ENCODE measurements around the gene VAV2.
A peak's percentile ranks its signal among the peaks of the same experiment; 100 is the strongest.

The VAV2 gene

DNA sequence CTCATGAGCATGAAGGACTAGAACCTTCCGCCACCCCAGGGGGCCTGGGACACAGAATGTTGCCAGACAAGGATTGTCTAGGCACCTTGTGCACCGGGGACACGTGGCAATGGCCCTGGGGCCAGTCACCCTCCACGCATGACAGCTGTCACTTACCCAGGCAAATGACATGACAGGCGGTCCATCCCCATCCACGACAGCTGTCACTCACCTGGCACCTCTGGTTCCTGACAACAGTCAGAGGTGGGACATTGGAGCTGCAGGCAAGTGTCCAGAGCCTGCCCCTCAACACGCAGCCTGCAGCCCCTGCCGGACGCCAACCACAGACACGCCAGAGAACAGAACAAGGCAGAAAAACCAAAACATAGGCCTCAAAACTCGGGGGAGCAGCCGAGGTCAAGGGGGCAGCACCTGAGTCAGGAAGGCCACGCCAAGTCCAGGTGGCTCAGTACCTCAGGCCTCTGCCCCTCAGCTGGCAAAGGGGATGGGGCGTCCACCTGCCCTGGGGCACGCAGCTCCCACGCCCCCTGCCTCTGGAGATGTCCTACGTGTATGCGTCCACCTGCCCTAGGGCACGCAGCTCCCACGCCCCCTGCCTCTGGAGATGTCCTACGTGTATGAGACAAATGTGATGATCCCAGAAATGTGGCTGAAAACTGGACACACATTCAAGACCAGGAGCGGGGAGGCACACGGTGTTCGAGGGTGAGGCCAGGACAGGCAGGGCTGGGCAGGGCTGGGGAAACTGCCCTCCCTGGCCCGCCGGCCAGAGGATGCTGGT lies 14.5 kb downstream of the VAV2 start:
- no peaks in the 10 kb centered on the region for H3K27me3 ChIP-seq (ENCODE audit: insufficient read depth, low read length, poor library complexity)
- H2BK5ac ChIP-seq (ENCODE audit: low read length): no peak overlapping the region
- no peak overlapping the region for H2BK15ac ChIP-seq (replicated peaks; ENCODE audit: low read depth)
- no peak overlapping the region for H3K4ac ChIP-seq (ENCODE audit: low read depth, low read length)
- no peak overlapping the region for H4K5ac ChIP-seq (ENCODE audit: low read length)
- no peak overlapping the region for H3K18ac ChIP-seq (ENCODE audit: low read length)
- H3K4me1 ChIP-seq (ENCODE audit: control insufficient read depth, low read depth, low read length): no peaks in the 10 kb centered on the region
- peaks cover 36% of the 10 kb centered on the region for H3K79me1 ChIP-seq (ENCODE audit: low read length)
- no peak overlapping the region for H3K4me3 ChIP-seq (ENCODE audit: low read length)
- no peak overlapping the region for H3K23ac ChIP-seq (ENCODE audit: low read length)
- no peak overlapping the region for H4K8ac ChIP-seq (ENCODE audit: low read depth, low read length)
- no peak overlapping the region for H3K27ac ChIP-seq (ENCODE audit: low read depth, low read length)
- H2AK5ac ChIP-seq (ENCODE audit: low read length): no peak overlapping the region
- no peak for DNase-seq
- no peak overlapping the region for H3K56ac ChIP-seq (ENCODE audit: low read length)
- H3K36me3 ChIP-seq (ENCODE audit: control insufficient read depth, insufficient read depth, low read length): no peaks in the 10 kb centered on the region
- H2BK120ac ChIP-seq (ENCODE audit: low read depth, low read length): no peak overlapping the region
- no CpG with 5 or more reads among the region's 26 CpGs for WGBS (ENCODE audit: extremely low coverage, insufficient coverage, low lambda C conversion rate)
- H3K9ac ChIP-seq (ENCODE audit: low read length): no peak overlapping the region
- no peak overlapping the region for H3K4me2 ChIP-seq (ENCODE audit: low read length)
- H3K79me2 ChIP-seq (ENCODE audit: control insufficient read depth, insufficient read depth, low read length): peaks cover 50% of the 10 kb centered on the region

DNA sequence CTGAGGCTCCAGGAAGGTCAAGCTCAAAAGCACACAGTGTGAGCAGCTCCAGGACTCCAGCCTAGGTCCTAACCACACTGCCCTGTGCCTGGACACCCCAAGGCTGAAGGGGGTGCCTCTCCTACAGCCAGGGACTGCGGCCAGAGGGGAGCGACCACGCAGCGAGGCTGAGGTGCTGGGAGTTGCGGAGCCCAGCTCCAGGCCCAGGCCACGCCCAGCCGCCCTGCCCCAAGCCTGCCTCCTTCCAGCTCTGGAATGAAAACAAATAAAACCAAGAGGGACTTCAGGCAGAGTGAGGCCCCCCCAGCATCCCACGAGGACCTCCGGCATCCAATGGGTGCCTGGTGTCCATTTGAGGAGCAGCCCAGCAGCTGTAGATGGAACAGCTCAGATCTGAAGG lies 15.2 kb downstream of the VAV2 start:
- WGBS (ENCODE audit: extremely low coverage, insufficient coverage, low lambda C conversion rate): no CpG with 5 or more reads among the region's 9 CpGs
- Histone ChIP-seq H3K79me2 (ENCODE audit: control insufficient read depth, insufficient read depth, low read length) (peaks cover 47% of the 10 kb centered on the region), H3K79me1 (ENCODE audit: low read length) (peaks cover 36% of the 10 kb centered on the region), H3K27ac (ENCODE audit: low read depth, low read length) (no peak overlapping the region), H3K9ac (ENCODE audit: low read length) (no peak overlapping the region), H4K5ac (ENCODE audit: low read length) (no peak overlapping the region), H3K36me3 (ENCODE audit: control insufficient read depth, insufficient read depth, low read length) (no peaks in the 10 kb centered on the region), H3K18ac (ENCODE audit: low read length) (no peak overlapping the region), H2BK5ac (ENCODE audit: low read length) (no peak overlapping the region), H2BK15ac (replicated peaks; ENCODE audit: low read depth) (no peak overlapping the region), H4K8ac (ENCODE audit: low read depth, low read length) (no peak overlapping the region), H3K56ac (ENCODE audit: low read length) (no peak overlapping the region), H3K4ac (ENCODE audit: low read depth, low read length) (no peak overlapping the region), H3K4me1 (ENCODE audit: control insufficient read depth, low read depth, low read length) (no peaks in the 10 kb centered on the region), H3K27me3 (ENCODE audit: insufficient read depth, low read length, poor library complexity) (no peaks in the 10 kb centered on the region), H3K23ac (ENCODE audit: low read length) (no peak overlapping the region), H3K4me2 (ENCODE audit: low read length) (no peak overlapping the region), H3K4me3 (ENCODE audit: low read length) (no peak overlapping the region), H2AK5ac (ENCODE audit: low read length) (no peak overlapping the region), H2BK120ac (ENCODE audit: low read depth, low read length) (no peak overlapping the region)
- no peak for DNase-seq

DNA sequence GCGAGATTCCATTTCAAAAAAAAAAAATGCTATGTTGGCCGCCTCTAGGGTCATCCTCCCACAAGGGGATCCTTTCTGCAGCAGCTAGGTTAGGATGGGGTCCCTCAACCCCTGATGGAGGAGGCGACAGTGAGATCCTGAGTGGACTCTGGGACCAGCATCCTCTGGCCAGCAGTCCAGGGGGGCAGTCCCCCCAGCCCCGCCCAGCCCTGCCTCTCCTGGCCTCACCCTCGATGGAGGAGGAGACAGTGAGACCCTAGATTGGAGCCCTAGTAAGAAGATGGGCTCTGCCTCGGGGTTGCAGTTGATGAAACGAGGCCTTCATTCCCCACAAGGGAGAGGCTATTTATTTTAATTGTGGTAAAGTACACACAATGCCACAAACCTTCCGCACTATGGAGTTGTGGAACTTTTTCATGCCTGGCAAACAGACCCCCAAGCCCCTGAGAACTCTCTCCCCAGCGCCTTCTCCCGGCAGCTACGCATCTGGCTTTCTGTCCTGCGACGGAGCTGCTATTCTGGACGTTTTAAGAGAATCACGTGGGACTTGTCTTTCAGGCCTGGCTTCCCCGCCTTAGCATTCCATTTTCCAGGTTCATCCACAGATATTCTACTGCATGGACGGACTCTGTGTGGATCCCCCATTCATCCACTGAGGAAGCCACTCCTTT lies 15.8 kb downstream of the VAV2 start:
- Histone ChIP-seq H3K27ac (ENCODE audit: low read depth, low read length) (no peak overlapping the region), H4K8ac (ENCODE audit: low read depth, low read length) (no peak overlapping the region), H3K79me2 (ENCODE audit: control insufficient read depth, insufficient read depth, low read length) (peaks cover 47% of the 10 kb centered on the region), H3K9ac (ENCODE audit: low read length) (no peak overlapping the region), H3K23ac (ENCODE audit: low read length) (no peak overlapping the region), H2BK15ac (replicated peaks; ENCODE audit: low read depth) (no peak overlapping the region), H2BK5ac (ENCODE audit: low read length) (no peak overlapping the region), H3K36me3 (ENCODE audit: control insufficient read depth, insufficient read depth, low read length) (no peaks in the 10 kb centered on the region), H4K5ac (ENCODE audit: low read length) (no peak overlapping the region), H3K4me1 (ENCODE audit: control insufficient read depth, low read depth, low read length) (no peaks in the 10 kb centered on the region), H3K18ac (ENCODE audit: low read length) (no peak overlapping the region), H3K27me3 (ENCODE audit: insufficient read depth, low read length, poor library complexity) (no peaks in the 10 kb centered on the region), H2AK5ac (ENCODE audit: low read length) (no peak overlapping the region), H3K4me3 (ENCODE audit: low read length) (no peak overlapping the region), H3K79me1 (ENCODE audit: low read length) (peaks cover 36% of the 10 kb centered on the region), H2BK120ac (ENCODE audit: low read depth, low read length) (no peak overlapping the region), H3K4ac (ENCODE audit: low read depth, low read length) (no peak overlapping the region), H3K56ac (ENCODE audit: low read length) (no peak overlapping the region), H3K4me2 (ENCODE audit: low read length) (no peak overlapping the region)
- DNase-seq: no peak
- no CpG with 5 or more reads among the region's 17 CpGs for WGBS (ENCODE audit: extremely low coverage, insufficient coverage, low lambda C conversion rate)

DNA sequence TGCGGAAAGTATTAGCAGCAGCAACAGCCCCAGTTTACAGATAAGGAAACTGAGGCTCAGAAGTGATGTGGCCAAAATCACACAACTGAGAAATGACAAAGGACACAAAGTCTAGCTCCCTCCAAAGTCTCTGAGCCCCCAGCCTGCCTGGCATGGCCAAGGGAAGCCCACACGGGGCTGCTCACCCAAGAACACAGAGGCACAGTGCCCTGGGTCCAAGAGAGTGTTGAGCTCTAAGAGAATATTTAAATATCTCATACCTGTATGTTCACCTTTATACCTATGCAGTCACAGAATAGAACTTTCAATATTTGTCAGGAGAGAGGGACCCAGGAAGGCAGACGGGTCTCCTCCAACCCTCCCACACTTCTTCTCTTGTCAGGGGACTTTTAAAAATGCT lies 16.6 kb downstream of the VAV2 start:
- no CpG with 5 or more reads among the region's 3 CpGs for WGBS (ENCODE audit: extremely low coverage, insufficient coverage, low lambda C conversion rate)
- H2BK5ac ChIP-seq (ENCODE audit: low read length): no peak overlapping the region
- peaks cover 42% of the 10 kb centered on the region for H3K79me2 ChIP-seq (ENCODE audit: control insufficient read depth, insufficient read depth, low read length)
- no peak overlapping the region for H3K4ac ChIP-seq (ENCODE audit: low read depth, low read length)
- H3K23ac ChIP-seq (ENCODE audit: low read length): no peak overlapping the region
- H2BK120ac ChIP-seq (ENCODE audit: low read depth, low read length): no peak overlapping the region
- no peak overlapping the region for H3K18ac ChIP-seq (ENCODE audit: low read length)
- no peaks in the 10 kb centered on the region for H3K4me1 ChIP-seq (ENCODE audit: control insufficient read depth, low read depth, low read length)
- H2AK5ac ChIP-seq (ENCODE audit: low read length): no peak overlapping the region
- H3K4me3 ChIP-seq (ENCODE audit: low read length): no peak overlapping the region
- no peak overlapping the region for H3K9ac ChIP-seq (ENCODE audit: low read length)
- no peaks in the 10 kb centered on the region for H3K36me3 ChIP-seq (ENCODE audit: control insufficient read depth, insufficient read depth, low read length)
- no peak overlapping the region for H3K4me2 ChIP-seq (ENCODE audit: low read length)
- no peak overlapping the region for H3K56ac ChIP-seq (ENCODE audit: low read length)
- DNase-seq: no peak
- H3K79me1 ChIP-seq (ENCODE audit: low read length): peaks cover 34% of the 10 kb centered on the region
- no peak overlapping the region for H4K5ac ChIP-seq (ENCODE audit: low read length)
- H3K27me3 ChIP-seq (ENCODE audit: insufficient read depth, low read length, poor library complexity): no peaks in the 10 kb centered on the region
- H4K8ac ChIP-seq (ENCODE audit: low read depth, low read length): no peak overlapping the region
- no peak overlapping the region for H2BK15ac ChIP-seq (replicated peaks; ENCODE audit: low read depth)
- H3K27ac ChIP-seq (ENCODE audit: low read depth, low read length): no peak overlapping the region

DNA sequence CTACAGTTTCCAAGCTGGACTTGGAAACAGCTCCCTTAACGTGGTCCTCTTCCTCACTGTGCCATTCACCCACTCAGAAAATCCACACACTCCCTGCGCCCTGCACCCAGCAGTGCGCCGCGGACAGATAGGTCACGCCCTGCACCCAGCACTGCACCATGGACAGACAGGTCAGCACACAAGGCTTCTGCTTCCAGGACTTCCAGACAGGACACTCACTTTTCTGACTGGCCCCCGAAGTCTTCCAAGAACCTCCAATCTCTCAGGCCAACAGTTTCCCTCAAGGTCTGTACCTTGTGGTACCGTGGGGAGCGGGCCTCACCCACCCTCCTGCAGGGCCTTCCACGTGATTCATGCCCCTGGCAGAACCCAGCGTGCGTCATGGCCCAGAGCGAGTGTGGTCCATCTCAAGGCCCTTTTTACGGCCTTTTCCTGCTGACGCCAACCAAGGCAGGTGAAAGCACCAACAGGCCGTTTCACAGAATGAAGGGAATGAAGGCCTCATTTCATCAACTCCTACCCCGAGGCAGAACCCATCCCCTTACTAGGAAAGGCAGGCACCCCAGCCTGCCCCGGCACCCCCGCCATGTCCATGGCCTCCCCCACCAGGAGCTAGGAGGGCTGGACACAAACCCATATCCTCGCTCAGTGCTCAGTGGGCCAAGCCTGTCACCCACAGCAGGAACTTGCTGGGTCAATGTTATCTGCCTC lies 17.3 kb downstream of the VAV2 start:
- no peak overlapping the region for H3K9ac ChIP-seq (ENCODE audit: low read length)
- no CpG with 5 or more reads among the region's 20 CpGs for WGBS (ENCODE audit: extremely low coverage, insufficient coverage, low lambda C conversion rate)
- H3K23ac ChIP-seq (ENCODE audit: low read length): peak overlapping the region; percentile 80
- no peaks in the 10 kb centered on the region for H3K4me1 ChIP-seq (ENCODE audit: control insufficient read depth, low read depth, low read length)
- no peak for DNase-seq
- no peak overlapping the region for H3K27ac ChIP-seq (ENCODE audit: low read depth, low read length)
- H2BK5ac ChIP-seq (ENCODE audit: low read length): no peak overlapping the region
- H3K56ac ChIP-seq (ENCODE audit: low read length): no peak overlapping the region
- H2AK5ac ChIP-seq (ENCODE audit: low read length): no peak overlapping the region
- H3K4me3 ChIP-seq (ENCODE audit: low read length): no peak overlapping the region
- no peak overlapping the region for H3K4ac ChIP-seq (ENCODE audit: low read depth, low read length)
- no peaks in the 10 kb centered on the region for H3K36me3 ChIP-seq (ENCODE audit: control insufficient read depth, insufficient read depth, low read length)
- H2BK120ac ChIP-seq (ENCODE audit: low read depth, low read length): no peak overlapping the region
- H3K4me2 ChIP-seq (ENCODE audit: low read length): no peak overlapping the region
- peaks cover 36% of the 10 kb centered on the region for H3K79me1 ChIP-seq (ENCODE audit: low read length)
- no peak overlapping the region for H2BK15ac ChIP-seq (replicated peaks; ENCODE audit: low read depth)
- no peaks in the 10 kb centered on the region for H3K27me3 ChIP-seq (ENCODE audit: insufficient read depth, low read length, poor library complexity)
- H4K5ac ChIP-seq (ENCODE audit: low read length): no peak overlapping the region
- peaks cover 43% of the 10 kb centered on the region for H3K79me2 ChIP-seq (ENCODE audit: control insufficient read depth, insufficient read depth, low read length)
- no peak overlapping the region for H3K18ac ChIP-seq (ENCODE audit: low read length)
- H4K8ac ChIP-seq (ENCODE audit: low read depth, low read length): no peak overlapping the region

Measured in mesendoderm (in vitro differentiated cells).